GM12865 (cell line): ENCODE data around the gene TSEN2.

Source experiments
- DNase-seq: peaks from one replicate; pipeline ENCODE4 v3.0.0; 2010; ENCODE audit warnings: low read depth
- H3K4me3 ChIP-seq: 2 replicates; pipeline ENCODE4 v1.5.1; 2011; ENCODE audit warnings: mild to moderate bottlenecking, low read depth, low read length, control low read depth
- TF ChIP-seq, protein P1 (sequence below): IDR thresholded peaks from 2 replicates; pipeline ENCODE4 v1.5.1; 2011; ENCODE audit warnings: low read length, control low read depth, low read depth, inconsistent platforms; ENCODE audit not compliant: insufficient read depth; ENCODE audit errors: missing control alignments

TSEN2 gene

DNA sequence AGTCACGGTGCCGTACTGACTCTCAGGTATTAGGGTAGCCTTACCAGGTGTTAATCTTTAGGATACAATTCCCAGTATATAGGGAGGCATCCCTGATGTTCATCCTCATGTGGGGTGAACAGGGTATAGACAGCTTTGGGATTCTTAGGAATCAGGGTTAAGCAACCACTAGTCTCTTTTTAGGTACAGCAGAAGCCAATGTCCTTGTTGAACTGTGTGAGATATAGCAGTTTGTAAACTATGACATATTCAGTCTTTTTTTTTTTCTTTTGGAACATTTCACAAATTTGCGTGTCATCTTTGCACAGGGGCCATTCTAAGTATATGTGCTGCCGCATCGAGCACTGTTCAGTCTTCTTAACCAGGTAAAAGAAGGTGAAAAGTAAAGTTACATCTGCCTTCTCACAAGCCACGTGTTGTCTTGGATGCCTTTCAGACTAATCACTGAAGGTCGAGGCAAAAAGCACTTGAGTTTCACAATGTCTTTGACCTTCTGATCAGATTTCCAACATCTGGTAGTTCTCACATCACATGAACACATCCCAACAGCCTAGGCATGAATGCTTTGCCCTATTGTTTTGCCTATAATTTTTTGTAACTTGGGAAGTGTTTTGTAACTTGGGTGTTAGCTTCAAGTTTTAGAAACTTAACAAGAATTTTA is 17.2 kb downstream of the TSEN2 start:
- TF ChIP-seq, protein P1, sequence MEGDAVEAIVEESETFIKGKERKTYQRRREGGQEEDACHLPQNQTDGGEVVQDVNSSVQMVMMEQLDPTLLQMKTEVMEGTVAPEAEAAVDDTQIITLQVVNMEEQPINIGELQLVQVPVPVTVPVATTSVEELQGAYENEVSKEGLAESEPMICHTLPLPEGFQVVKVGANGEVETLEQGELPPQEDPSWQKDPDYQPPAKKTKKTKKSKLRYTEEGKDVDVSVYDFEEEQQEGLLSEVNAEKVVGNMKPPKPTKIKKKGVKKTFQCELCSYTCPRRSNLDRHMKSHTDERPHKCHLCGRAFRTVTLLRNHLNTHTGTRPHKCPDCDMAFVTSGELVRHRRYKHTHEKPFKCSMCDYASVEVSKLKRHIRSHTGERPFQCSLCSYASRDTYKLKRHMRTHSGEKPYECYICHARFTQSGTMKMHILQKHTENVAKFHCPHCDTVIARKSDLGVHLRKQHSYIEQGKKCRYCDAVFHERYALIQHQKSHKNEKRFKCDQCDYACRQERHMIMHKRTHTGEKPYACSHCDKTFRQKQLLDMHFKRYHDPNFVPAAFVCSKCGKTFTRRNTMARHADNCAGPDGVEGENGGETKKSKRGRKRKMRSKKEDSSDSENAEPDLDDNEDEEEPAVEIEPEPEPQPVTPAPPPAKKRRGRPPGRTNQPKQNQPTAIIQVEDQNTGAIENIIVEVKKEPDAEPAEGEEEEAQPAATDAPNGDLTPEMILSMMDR: no peak
- no peak for DNase-seq
- H3K4me3 ChIP-seq: no peak overlapping the region

DNA sequence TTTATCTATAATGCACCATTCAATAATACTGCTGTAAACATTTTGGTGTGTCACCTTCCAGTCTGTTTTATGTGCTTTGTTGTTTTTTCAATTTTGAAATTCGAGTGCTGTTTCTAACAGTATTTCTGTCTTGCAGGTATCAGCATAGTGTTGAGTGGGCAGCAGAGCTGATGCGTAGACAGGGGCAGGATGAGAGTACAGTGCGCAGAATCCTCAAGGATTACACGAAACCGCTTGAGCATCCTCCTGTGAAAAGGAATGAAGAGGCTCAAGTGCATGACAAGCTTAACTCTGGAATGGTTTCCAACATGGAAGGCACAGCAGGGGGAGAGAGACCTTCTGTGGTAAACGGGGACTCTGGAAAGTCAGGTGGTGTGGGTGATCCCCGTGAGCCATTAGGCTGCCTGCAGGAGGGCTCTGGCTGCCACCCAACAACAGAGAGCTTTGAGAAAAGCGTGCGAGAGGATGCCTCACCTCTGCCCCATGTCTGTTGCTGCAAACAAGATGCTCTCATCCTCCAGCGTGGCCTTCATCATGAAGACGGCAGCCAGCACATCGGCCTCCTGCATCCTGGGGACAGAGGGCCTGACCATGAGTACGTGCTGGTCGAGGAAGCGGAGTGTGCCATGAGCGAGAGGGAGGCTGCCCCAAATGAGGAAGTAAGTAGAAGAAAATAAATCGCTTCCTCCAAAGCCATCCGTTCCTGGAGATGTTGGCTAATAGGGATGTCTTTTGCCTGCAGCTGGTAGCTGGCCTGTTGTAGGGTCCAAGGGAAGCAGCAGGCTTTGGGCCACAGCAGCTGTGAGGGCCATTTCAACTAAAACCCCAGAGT is 19.1 kb downstream of the TSEN2 start:
- H3K4me3 ChIP-seq: no peak overlapping the region
- TF ChIP-seq, protein P1: no peak
- no peak for DNase-seq

DNA sequence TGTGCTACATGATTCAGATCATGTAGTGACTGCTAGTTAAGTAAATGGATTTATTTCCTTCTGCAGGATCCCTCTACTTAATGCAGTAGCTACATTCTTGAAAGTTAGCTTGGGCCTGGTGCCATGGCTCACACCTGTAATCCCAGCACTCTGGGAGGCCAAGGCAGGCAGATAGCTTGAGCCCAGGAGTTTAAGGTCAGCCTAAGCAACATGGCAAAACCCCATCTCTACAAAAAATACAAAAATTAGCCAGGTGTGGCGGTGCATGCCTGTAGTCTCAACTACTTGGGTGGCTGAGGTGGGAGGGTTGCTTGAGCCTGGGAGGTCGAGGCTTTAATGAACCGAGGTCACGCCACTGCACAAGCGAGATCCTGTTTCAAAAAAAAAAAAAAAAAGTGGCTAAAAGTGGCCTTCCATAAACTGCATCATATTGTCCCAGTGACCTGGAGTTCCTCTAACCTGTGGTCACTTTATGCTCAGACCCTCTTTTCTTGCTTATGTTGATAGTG is 22.0 kb downstream of the TSEN2 start:
- no peak overlapping the region for H3K4me3 ChIP-seq
- TF ChIP-seq, protein P1: no peak
- DNase-seq: no peak

DNA sequence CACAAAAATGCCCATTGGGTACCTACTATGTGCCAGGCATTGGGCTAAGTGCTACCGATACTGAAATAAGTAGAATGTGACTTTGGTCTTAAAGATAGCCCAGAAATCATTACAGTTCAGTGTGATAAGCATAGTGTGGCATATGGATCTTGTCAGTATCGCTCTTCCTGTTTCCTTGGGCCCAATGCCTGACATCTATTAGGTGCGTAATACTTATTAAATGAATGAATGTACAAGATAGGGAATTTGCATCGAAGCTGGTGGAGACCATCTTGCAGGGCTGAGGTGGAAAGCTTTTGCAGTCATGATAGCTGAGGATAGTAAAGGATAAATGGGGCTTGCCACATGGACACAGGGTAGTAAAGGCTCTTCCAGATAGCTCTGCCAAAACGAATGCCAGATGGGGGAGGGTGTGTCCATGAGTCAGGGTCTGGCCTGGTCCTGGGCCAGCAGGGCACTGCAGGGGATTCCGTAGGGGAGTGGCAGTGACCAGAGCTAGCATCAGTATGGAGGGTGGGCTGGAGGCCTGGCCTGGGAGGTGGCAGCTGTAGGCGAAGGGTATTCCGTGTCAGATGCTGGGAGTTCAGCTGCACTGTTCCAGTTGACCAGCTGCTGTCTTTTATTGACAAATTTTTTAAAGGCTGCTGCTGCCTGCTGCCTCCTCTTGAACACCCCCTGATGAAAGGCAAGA is 23.5 kb downstream of the TSEN2 start:
- no peak overlapping the region for H3K4me3 ChIP-seq
- DNase-seq: no peak
- TF ChIP-seq, protein P1: no peak

DNA sequence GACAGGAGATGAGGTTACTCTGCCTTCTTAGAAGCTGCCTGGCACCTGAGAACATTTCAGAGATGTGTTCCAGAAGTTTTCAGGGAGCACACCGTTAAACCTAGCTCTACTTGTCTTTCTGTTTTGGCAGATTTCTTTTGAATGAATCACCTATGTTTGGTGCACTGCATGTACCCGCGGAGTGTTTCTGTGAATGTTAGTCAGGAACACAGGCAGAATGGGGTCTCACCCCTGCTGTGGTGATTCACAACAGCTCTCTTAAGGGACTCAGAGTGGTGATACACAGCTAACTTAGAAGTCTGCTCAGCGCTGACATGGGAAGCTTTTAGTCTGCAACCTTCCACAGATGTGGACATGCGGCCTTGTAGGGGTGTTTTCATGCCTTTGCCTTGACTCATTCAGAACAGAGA is 24.0 kb downstream of the TSEN2 start:
- no peak for DNase-seq
- H3K4me3 ChIP-seq: no peak overlapping the region
- TF ChIP-seq, protein P1: no peak

DNA sequence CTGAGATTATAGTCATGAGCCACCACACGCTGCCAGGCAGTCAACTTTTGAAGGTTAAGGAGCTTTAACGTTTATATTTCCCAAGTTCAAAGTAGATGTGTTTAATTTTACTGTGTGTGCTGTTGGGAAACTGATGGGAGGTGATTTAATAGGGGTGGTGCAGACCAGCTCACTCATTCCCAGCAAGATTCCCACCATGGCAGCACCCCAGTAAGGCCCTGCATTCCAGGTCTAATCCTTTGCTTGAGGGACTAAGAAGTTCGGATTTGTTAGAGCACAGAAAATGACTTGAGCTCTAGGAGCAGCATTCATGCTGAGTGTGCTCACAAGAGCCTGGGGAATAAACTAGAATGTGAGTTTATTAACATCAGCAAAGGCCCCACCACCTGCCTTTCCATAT is 25.2 kb downstream of the TSEN2 start:
- TF ChIP-seq, protein P1: no peak
- no peak overlapping the region for H3K4me3 ChIP-seq
- DNase-seq: no peak
